Adrenal gland (tissue), 5 donors: ENCODE results near the gene PRORP.

Experiments used
- POLR2A ChIP-seq, 2 donors: fragments of 450-650 bp; IDR thresholded peaks; one replicate each; pipeline ENCODE4 v1.6.1; 2017; ENCODE audit warnings: antibody characterized with exemption in 2 of 2, mild to moderate bottlenecking in 2 of 2, moderate library complexity in 1 of 2
- TF ChIP-seq, protein P1 (sequence below), 6 experiments: fragments of 450-650 bp in 4 of 6; fragments of 200-600 bp in 2 of 6; sonication (generic) in 1 of 6; IDR thresholded peaks; 1 replicate in 5 of 6; 2 replicates in 1 of 6; pipeline versions ENCODE4 v1.5.1 to v1.8.0; 2016 to 2021; ENCODE audit warnings: antibody characterized with exemption in 6 of 6, mild to moderate bottlenecking in 2 of 6, moderate library complexity in 1 of 6
- donor health status: DM: no; HTN: no; CAD: no.

- TF ChIP-seq, protein P1, sequence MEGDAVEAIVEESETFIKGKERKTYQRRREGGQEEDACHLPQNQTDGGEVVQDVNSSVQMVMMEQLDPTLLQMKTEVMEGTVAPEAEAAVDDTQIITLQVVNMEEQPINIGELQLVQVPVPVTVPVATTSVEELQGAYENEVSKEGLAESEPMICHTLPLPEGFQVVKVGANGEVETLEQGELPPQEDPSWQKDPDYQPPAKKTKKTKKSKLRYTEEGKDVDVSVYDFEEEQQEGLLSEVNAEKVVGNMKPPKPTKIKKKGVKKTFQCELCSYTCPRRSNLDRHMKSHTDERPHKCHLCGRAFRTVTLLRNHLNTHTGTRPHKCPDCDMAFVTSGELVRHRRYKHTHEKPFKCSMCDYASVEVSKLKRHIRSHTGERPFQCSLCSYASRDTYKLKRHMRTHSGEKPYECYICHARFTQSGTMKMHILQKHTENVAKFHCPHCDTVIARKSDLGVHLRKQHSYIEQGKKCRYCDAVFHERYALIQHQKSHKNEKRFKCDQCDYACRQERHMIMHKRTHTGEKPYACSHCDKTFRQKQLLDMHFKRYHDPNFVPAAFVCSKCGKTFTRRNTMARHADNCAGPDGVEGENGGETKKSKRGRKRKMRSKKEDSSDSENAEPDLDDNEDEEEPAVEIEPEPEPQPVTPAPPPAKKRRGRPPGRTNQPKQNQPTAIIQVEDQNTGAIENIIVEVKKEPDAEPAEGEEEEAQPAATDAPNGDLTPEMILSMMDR (IDR thresholded peaks at IDR 0.05): no peak
- no peak for TF ChIP-seq POLR2A (IDR thresholded peaks at IDR 0.05)
These were observed 38.9 kb downstream of the PRORP start for GRCh38 chr14:35161231-35161630.
